ENCODE measurements around the gene LYPD6B. TPM values are rescaled to one million over a fixed set of nuclear protein-coding genes. Genes with fewer than 3 reads are reported as not detected.

Gene LYPD6B
- total RNA-seq, 1 donor from 2014 or later = not detected

GRCh38 chr2:149191915-149192314 lies 153.4 kb downstream of the LYPD6B start:
- H3K27ac ChIP-seq (replicated peaks) = no peak overlapping the region
- H3K9me3 ChIP-seq (replicated peaks) = no peaks in the 10 kb centered on the region
- intact Hi-C loops (cut with micrococcal nuclease) = no loop called here
- H3K4me1 ChIP-seq = no peaks in the 10 kb centered on the region
- no peak for DNase-seq
- H3K4me3 ChIP-seq = no peak overlapping the region
- no peak for TF ChIP-seq CTCF (IDR thresholded peaks at IDR 0.05; ENCODE audit: borderline replicate concordance)
- no peaks in the 10 kb centered on the region for H3K36me3 ChIP-seq
- H3K27me3 ChIP-seq (ENCODE audit: low read depth) = no peaks in the 10 kb centered on the region

- no peak overlapping the region for H3K4me3 ChIP-seq
- H3K4me1 ChIP-seq = no peaks in the 10 kb centered on the region
- no peak overlapping the region for H3K27ac ChIP-seq (replicated peaks)
- intact Hi-C loops (cut with micrococcal nuclease) = no loop called here
- H3K9me3 ChIP-seq (replicated peaks) = no peaks in the 10 kb centered on the region
- TF ChIP-seq CTCF (IDR thresholded peaks at IDR 0.05; ENCODE audit: borderline replicate concordance) = no peak
- no peaks in the 10 kb centered on the region for H3K27me3 ChIP-seq (ENCODE audit: low read depth)
- DNase-seq = no peak
- H3K36me3 ChIP-seq = no peaks in the 10 kb centered on the region
Measured at GRCh38 chr2:149192427-149192826, 153.9 kb downstream of the LYPD6B start.

- Histone ChIP-seq H3K9me3 (replicated peaks) (no peaks in the 10 kb centered on the region), H3K4me1 (peaks cover 15% of the 10 kb centered on the region), H3K27me3 (ENCODE audit: low read depth) (no peaks in the 10 kb centered on the region), H3K4me3 (no peak overlapping the region), H3K27ac (replicated peaks) (no peak overlapping the region), H3K36me3 (no peaks in the 10 kb centered on the region)
- TF ChIP-seq CTCF (IDR thresholded peaks at IDR 0.05; ENCODE audit: borderline replicate concordance) = no peak
- intact Hi-C loops (cut with micrococcal nuclease) = no loop called here
- DNase-seq = no peak
Measured at GRCh38 chr2:149200109-149200520, 161.6 kb downstream of the LYPD6B start.

- Histone ChIP-seq H3K9me3 (replicated peaks) (no peaks in the 10 kb centered on the region), H3K4me1 (peaks cover 13% of the 10 kb centered on the region), H3K4me3 (no peak overlapping the region), H3K36me3 (no peaks in the 10 kb centered on the region), H3K27me3 (ENCODE audit: low read depth) (no peaks in the 10 kb centered on the region), H3K27ac (replicated peaks) (no peak overlapping the region)
- DNase-seq = no peak
- no peak for TF ChIP-seq CTCF (IDR thresholded peaks at IDR 0.05; ENCODE audit: borderline replicate concordance)
- intact Hi-C loops (cut with micrococcal nuclease) = no loop called here
Measured at GRCh38 chr2:149204686-149205085, 166.2 kb downstream of the LYPD6B start.

GRCh38 chr2:149205143-149205542 lies 166.6 kb downstream of the LYPD6B start:
- H3K9me3 ChIP-seq (replicated peaks) = no peaks in the 10 kb centered on the region
- DNase-seq = no peak
- no peaks in the 10 kb centered on the region for H3K27me3 ChIP-seq (ENCODE audit: low read depth)
- H3K4me1 ChIP-seq = peaks cover 8% of the 10 kb centered on the region
- no peaks in the 10 kb centered on the region for H3K36me3 ChIP-seq
- intact Hi-C loops (cut with micrococcal nuclease) = no loop called here
- no peak overlapping the region for H3K27ac ChIP-seq (replicated peaks)
- H3K4me3 ChIP-seq = no peak overlapping the region
- no peak for TF ChIP-seq CTCF (IDR thresholded peaks at IDR 0.05; ENCODE audit: borderline replicate concordance)

Measured in left ventricle myocardium inferior (tissue), 1 donor.